GM12801 (cell line): Measurements from ENCODE around the gene ASAP2.

Experiments used
- TF ChIP-seq, protein P1 (sequence below): IDR thresholded peaks from one replicate; pipeline ENCODE4 v1.5.1; 2011; ENCODE audit warnings: control low read depth; ENCODE audit not compliant: insufficient read length; ENCODE audit errors: extremely low read depth

Gene ASAP2

DNA sequence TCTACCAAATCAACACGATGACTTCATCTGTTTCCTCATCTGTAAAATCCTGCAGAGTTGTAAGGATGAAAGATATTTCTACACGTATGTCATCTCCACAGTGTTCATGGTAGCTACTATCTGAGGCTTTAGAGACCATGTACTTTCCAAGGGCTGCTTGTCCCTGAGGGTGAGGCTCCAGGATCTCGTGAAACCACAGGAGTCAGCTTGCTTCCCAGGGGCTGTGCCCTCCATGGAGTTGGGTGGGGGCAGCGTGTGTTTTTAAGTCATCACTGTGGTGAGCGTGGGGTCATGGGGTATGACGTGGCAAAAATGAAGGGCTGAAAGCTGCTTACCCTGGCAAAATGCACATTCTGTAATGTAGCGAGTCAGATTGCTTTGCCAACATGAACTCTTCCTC lies 81.6 kb downstream of the ASAP2 start:
- TF ChIP-seq, protein P1, sequence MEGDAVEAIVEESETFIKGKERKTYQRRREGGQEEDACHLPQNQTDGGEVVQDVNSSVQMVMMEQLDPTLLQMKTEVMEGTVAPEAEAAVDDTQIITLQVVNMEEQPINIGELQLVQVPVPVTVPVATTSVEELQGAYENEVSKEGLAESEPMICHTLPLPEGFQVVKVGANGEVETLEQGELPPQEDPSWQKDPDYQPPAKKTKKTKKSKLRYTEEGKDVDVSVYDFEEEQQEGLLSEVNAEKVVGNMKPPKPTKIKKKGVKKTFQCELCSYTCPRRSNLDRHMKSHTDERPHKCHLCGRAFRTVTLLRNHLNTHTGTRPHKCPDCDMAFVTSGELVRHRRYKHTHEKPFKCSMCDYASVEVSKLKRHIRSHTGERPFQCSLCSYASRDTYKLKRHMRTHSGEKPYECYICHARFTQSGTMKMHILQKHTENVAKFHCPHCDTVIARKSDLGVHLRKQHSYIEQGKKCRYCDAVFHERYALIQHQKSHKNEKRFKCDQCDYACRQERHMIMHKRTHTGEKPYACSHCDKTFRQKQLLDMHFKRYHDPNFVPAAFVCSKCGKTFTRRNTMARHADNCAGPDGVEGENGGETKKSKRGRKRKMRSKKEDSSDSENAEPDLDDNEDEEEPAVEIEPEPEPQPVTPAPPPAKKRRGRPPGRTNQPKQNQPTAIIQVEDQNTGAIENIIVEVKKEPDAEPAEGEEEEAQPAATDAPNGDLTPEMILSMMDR, result no peak

DNA sequence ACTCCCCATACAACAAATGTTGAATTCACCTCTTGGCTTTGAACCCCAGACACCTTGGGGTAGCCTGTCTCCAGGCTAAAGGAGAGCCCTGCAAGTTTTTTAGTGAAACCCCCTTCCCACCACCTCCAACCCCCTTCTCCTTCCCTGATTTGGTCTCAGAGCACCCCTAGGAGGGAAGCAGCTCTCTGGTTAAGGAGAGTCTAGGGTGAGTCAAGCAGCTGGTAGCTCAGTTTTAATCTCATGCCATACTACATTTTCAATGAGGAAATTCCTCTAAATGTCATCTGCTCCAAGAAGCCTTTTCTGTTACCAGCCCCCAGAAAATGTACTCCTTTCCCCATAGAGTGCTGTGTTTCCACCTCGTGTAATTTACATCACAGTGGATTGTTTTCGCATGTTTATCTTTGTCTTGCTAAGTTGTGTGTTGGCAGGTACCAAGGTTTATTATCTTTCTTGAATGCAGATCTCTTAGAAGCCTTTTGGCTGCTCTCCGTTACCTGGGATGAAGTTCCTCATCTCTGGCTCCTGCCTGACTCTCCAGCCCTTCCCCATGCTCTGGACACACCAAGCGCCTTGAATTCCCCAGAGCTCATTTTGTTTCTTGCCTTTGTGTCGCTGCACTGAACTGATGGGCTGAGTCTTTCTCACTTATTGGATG lies 82.2 kb downstream of the ASAP2 start:
- TF ChIP-seq, protein P1, result no peak

DNA sequence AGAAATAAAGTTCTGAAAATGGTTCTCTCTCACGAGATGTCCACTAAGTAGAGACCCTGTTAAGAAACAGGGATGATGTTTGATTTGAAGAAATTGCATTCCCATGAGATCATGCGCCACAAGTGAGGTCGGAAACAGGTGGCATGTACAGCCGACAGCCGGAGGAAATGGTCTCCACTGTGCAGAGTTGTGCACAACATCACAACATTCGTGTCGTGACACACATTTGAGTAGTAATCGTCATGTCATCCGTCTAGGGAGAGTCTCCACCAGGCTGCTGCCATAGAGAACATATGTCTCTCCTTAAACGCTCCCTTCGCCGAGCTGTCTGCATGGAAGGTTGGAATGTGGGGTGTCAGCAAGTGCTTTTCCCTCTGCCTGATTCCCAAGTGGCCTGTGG lies 84.7 kb downstream of the ASAP2 start:
- TF ChIP-seq, protein P1, result no peak

DNA sequence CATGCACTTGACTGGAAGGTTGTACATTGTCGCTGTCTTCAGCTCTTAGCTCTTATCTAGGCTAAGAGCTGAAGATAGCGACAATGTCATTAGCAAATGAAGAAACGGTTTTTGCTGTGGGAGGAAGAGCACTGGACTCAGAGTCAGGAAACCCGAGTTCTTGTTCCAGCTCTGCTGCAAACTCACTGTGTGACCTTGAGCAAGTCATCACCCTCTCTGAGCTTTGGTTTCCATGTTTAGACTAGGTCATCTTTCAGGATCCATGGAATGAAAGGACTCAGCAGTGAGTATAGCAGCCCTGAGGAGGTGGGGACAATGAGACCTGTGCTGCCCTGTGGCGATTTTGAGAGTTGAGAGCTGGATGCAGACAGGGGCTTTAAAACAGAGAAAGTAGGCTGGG lies 85.3 kb downstream of the ASAP2 start:
- TF ChIP-seq, protein P1, result no peak

DNA sequence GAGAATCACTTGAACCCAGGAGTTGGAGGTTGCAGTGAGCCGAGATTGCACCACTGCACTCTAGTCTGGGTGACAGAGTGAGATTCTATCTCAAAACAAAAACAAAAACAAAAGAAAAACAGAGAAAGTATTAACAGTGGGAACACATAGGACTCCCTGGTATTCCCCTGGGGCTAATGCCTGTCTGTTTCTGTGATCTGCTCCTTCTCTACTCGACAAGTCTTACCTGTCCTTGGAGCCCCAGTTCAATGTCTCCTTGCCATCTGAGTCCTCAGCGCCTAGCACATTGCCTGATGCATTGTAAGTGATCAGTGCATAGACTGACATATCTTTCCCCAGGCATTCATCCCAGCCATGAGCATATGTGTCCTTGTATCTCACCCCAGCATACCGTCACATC lies 85.8 kb downstream of the ASAP2 start:
- TF ChIP-seq, protein P1, result no peak

DNA sequence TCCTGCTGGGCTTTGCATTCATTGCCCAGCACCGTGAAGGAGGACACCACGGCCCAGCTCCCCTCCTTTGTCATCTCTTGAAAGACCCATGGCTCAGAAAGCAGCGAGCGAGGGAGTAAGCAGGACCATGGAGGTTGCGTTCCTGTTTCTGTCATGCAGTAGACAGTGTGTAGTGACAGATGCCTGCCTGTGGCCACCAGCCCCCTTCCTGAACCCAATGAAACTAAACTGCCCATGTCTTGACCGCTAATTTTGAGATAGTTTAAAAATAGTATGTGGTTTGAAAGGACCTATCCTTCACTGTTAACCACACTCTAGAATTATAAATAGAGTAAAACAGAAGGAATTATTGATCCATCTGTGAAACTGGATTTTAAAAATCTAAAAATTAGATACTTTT lies 88.2 kb downstream of the ASAP2 start:
- TF ChIP-seq, protein P1, result no peak

DNA sequence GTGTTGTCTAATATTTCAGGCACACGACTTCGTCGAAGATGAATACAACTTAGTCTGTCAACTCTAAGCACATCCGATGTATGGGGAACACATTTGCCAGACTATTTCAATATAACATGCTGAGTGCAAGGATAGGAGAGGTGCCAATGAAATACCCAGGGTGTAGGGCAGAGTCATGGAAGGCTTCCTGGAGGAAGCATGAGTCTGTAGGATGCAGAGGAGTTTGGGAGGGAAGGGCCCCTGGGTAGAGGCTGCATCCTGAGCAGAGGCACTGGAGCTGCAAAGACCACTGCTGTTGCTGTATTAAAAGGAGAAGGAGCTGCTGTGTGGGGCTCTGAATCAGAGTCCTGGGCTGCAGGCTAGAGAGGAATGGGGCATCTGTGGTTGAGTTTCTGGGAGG lies 89.9 kb downstream of the ASAP2 start:
- TF ChIP-seq, protein P1, result no peak
